HepG2 (cell line): ENCODE results near the gene DCAKD. TPM values are rescaled to one million over a fixed set of nuclear protein-coding genes. Genes with fewer than 3 reads are reported as not detected.

Experiments used
- DMTF1 ChIP-seq: sonication (generic); formaldehyde crosslinking; IDR thresholded peaks from 2 replicates; pipeline ENCODE4 v1.4.0; 2020; ENCODE audit warnings: mild to moderate bottlenecking, missing genetic modification reagents
- ETS1 ChIP-seq: sonication (generic); formaldehyde crosslinking; IDR thresholded peaks from 2 replicates; pipeline ENCODE4 v1.4.0; 2020; ENCODE audit warnings: missing genetic modification reagents
- GLMP ChIP-seq: sonication (generic); formaldehyde crosslinking; IDR thresholded peaks from 2 replicates; pipeline ENCODE4 v1.9.0; 2021; ENCODE audit warnings: missing genetic modification reagents, mild to moderate bottlenecking, borderline replicate concordance
- HHEX ChIP-seq: IDR thresholded peaks from 2 replicates; pipeline ENCODE4 v1.6.1; 2016; ENCODE audit warnings: control low read depth
- PAF1 ChIP-seq: IDR thresholded peaks from 2 replicates; pipeline ENCODE4 v1.6.1; 2016; ENCODE audit warnings: missing genetic modification reagents, missing compliant biosample characterization
- PRDM4 ChIP-seq: sonication (generic); formaldehyde crosslinking; IDR thresholded peaks from 2 replicates; pipeline ENCODE4 v1.9.0; 2021; ENCODE audit warnings: missing genetic modification reagents, borderline replicate concordance
- RFXANK ChIP-seq: IDR thresholded peaks from 2 replicates; pipeline ENCODE4 v1.6.1; 2016
- SMYD3 ChIP-seq: sonication (generic); formaldehyde crosslinking; IDR thresholded peaks from 2 replicates; pipeline ENCODE4 v1.8.1; 2023; ENCODE audit warnings: mild to moderate bottlenecking, missing genetic modification reagents
- SOX13 ChIP-seq, 3 experiments: fragments of 450-650 bp in 1 of 3; sonication (generic) in 1 of 3; formaldehyde crosslinking in 1 of 3; IDR thresholded peaks in 2 of 3; conservative IDR thresholded peaks in 1 of 3; 2 replicates each; pipeline versions ENCODE4 v1.5.0 to v1.6.1; 2016 to 2020; ENCODE audit warnings: antibody characterized with exemption in 1 of 3, mild to moderate bottlenecking in 1 of 3, missing compliant biosample characterization in 1 of 3, missing genetic modification reagents in 1 of 3, moderate library complexity in 1 of 3
- TARDBP ChIP-seq: sonication (generic); formaldehyde crosslinking; IDR thresholded peaks from 2 replicates; pipeline ENCODE4 v1.8.0; 2022; ENCODE audit warnings: mild to moderate bottlenecking, missing genetic modification reagents
- USF2 ChIP-seq, 2 experiments: sonication (generic) in 1 of 2; formaldehyde crosslinking in 1 of 2; IDR thresholded peaks; 2 replicates each; pipeline versions ENCODE4 v1.5.1 to v1.6.1; 2011 to 2020; ENCODE audit warnings: borderline replicate concordance in 1 of 2, low read depth in 1 of 2, low read length in 1 of 2, mild to moderate bottlenecking in 1 of 2, missing genetic modification reagents in 1 of 2, moderate library complexity in 1 of 2
- ZFYVE20 ChIP-seq: sonication (generic); formaldehyde crosslinking; IDR thresholded peaks from 2 replicates; pipeline ENCODE4 v1.8.0; 2023; ENCODE audit warnings: low read depth, mild to moderate bottlenecking, moderate library complexity, missing genetic modification reagents, borderline replicate concordance
- ZNF75D ChIP-seq: sonication (generic); formaldehyde crosslinking; IDR thresholded peaks from 2 replicates; pipeline ENCODE4 v1.8.1; 2023; ENCODE audit warnings: missing genetic modification reagents, mild to moderate bottlenecking, borderline replicate concordance
- ZNF782 ChIP-seq: sonication (generic); formaldehyde crosslinking; IDR thresholded peaks from 2 replicates; pipeline ENCODE4 v1.4.0; 2020; ENCODE audit warnings: missing genetic modification reagents, mild to moderate bottlenecking, borderline replicate concordance
- polyA plus RNA-seq, 8 experiments: library from polyadenylated mRNA; depleted of rRNA in 3 of 8; stranded (reverse) in 7 of 8; unstranded in 1 of 8; fragments of >200 nt; fragmentation: Illumina TruSeq in 4 of 8; extraction: Trizol in 4 of 8; gene quantifications; 2 replicates each; pipeline versions ENCODE4 v1.2.1 to v1.2.3, GENCODE V29; 2011 to 2016; ENCODE audit warnings: low read depth in 4 of 8, missing spikeins in 1 of 8, mixed read lengths in 1 of 8; ENCODE audit not compliant: insufficient read depth in 1 of 8
- total RNA-seq, 5 experiments: library from RNA; depleted of rRNA; stranded (reverse); fragments of >200 nt; fragmentation: Illumina TruSeq; extraction: Trizol; gene quantifications; 2 replicates each; pipeline ENCODE4 v1.2.3, GENCODE V29; 2016; ENCODE audit warnings: low read depth in 1 of 5
- TF ChIP-seq, protein P1 (sequence below): sonication (generic); formaldehyde crosslinking; IDR thresholded peaks from 2 replicates; pipeline ENCODE4 v1.5.0; 2020; ENCODE audit warnings: mild to moderate bottlenecking, missing genetic modification reagents

Gene DCAKD
- total and polyA plus RNA-seq, 2 of the 13 experiments (the other 11 are each of a cell fraction or from before 2014, with no cell fraction given) = 25.9 to 29.2 TPM

GRCh38 chr17:44981221-44981968 is 70.0 kb downstream of the DCAKD start (continued):
- TF ChIP-seq TARDBP (no peak), ZNF75D (CRISPR knock-in tag) (no peak), ETS1 (CRISPR knock-in tag) (no peak), RFXANK (CRISPR knock-in tag) (no peak), ZFYVE20 (CRISPR knock-in tag) (no peak), PAF1 (no peak), HHEX (CRISPR knock-in tag) (no peak), ZNF782 (CRISPR knock-in tag) (no peak), USF2 (IDR thresholded peaks at IDR 0.05; ENCODE audit: low read depth, low read length) (no peak; the same call in 1 of the 2 replicates), USF2 (CRISPR knock-in tag; IDR thresholded peaks at IDR 0.05; ENCODE audit: borderline replicate concordance) (no peak), PRDM4 (CRISPR knock-in tag) (no peak), DMTF1 (no peak), GLMP (CRISPR knock-in tag) (no peak), SMYD3 (CRISPR knock-in tag) (no peak), SOX13 (IDR thresholded peaks at IDR 0.05) (no peak), SOX13 (CRISPR knock-in tag; conservative IDR thresholded peaks at IDR 0.05 in 1 of 2, IDR thresholded peaks at IDR 0.05 in 1 of 2) (no peak)
- TF ChIP-seq, protein P1, sequence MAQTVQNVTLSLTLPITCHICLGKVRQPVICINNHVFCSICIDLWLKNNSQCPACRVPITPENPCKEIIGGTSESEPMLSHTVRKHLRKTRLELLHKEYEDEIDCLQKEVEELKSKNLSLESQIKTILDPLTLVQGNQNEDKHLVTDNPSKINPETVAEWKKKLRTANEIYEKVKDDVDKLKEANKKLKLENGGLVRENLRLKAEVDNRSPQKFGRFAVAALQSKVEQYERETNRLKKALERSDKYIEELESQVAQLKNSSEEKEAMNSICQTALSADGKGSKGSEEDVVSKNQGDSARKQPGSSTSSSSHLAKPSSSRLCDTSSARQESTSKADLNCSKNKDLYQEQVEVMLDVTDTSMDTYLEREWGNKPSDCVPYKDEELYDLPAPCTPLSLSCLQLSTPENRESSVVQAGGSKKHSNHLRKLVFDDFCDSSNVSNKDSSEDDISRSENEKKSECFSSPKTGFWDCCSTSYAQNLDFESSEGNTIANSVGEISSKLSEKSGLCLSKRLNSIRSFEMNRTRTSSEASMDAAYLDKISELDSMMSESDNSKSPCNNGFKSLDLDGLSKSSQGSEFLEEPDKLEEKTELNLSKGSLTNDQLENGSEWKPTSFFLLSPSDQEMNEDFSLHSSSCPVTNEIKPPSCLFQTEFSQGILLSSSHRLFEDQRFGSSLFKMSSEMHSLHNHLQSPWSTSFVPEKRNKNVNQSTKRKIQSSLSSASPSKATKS (CRISPR knock-in tag) = no peak
